Panc1 (cell line): ENCODE measurements around the gene MYO18B. TPM values are rescaled to one million over a fixed set of nuclear protein-coding genes. Genes with fewer than 3 reads are reported as not detected.

Experiments
- ATAC-seq: fragments of 200-7000 bp; cut with Tn5 transposase; 2 replicates; pipeline ENCODE4 v1.9.1; 2020; ENCODE audit warnings: mild to moderate bottlenecking, moderate library complexity
- BruUV-seq: library from RNA; stranded (reverse); fragments of 400-500 nt; replicated peaks from 2 replicates; lab custom pipeline; 2021; lab: Mats Ljungman, UMichigan
- CTCF ChIA-PET: fragments of 300-600 bp; sonication (Branson Sonifier 250); formaldehyde crosslinking; loops from one replicate; lab custom pipeline; 2022; ENCODE audit warnings: antibody characterized with exemption; lab: Charles Lee
- POLR2A ChIA-PET: fragments of 300-600 bp; sonication (Branson Sonifier 250); formaldehyde crosslinking; loops from one replicate; lab custom pipeline; 2022; ENCODE audit warnings: antibody characterized with exemption; lab: Charles Lee
- DNase-seq: peaks from one replicate; pipeline ENCODE4 v3.0.0-alpha.2; 2010; ENCODE audit warnings: low read depth, low spot score
- H3K27ac ChIP-seq: 2 replicates; pipeline ENCODE4 v1.5.1; 2011; ENCODE audit warnings: mild to moderate bottlenecking, low read length, inconsistent platforms
- H3K27me3 ChIP-seq: fragments of 200-500 bp; sonication (Bioruptor generic); 2 replicates; pipeline ENCODE4 v1.6.0; 2014; ENCODE audit warnings: low read length, inconsistent platforms; ENCODE audit not compliant: control insufficient read depth, insufficient read depth
- H3K36me3 ChIP-seq: fragments of 200-500 bp; sonication (Bioruptor generic); 2 replicates; pipeline ENCODE4 v1.5.1; 2014; ENCODE audit warnings: inconsistent platforms, mild to moderate bottlenecking, low read length, moderate library complexity; ENCODE audit not compliant: control insufficient read depth, insufficient read depth
- H3K4me1 ChIP-seq: 2 replicates; pipeline ENCODE4 v1.5.1; 2011; ENCODE audit warnings: inconsistent platforms, mild to moderate bottlenecking, low read length, moderate library complexity; ENCODE audit not compliant: control insufficient read depth, insufficient read depth
- H3K4me3 ChIP-seq, 2 experiments: 2 replicates each; pipeline ENCODE4 v1.5.1; 2011 to 2012; ENCODE audit warnings: low read depth in 2 of 2, low read length in 2 of 2, mild to moderate bottlenecking in 2 of 2, inconsistent platforms in 1 of 2, moderate library complexity in 1 of 2
- H3K9me3 ChIP-seq: fragments of 200-500 bp; sonication (Bioruptor generic); 2 replicates; pipeline ENCODE4 v1.5.1; 2014; ENCODE audit warnings: low read depth, mild to moderate bottlenecking, inconsistent platforms, low read length, moderate library complexity; ENCODE audit not compliant: control insufficient read depth, insufficient read depth
- CTCF ChIP-seq: fragments of 450-650 bp; IDR thresholded peaks from 2 replicates; pipeline ENCODE4 v1.5.1; 2017; ENCODE audit warnings: mild to moderate bottlenecking
- POLR2AphosphoS5 ChIP-seq: IDR thresholded peaks from 2 replicates; pipeline ENCODE4 v1.6.1; 2012; ENCODE audit warnings: mild to moderate bottlenecking, low read depth, low read length, moderate library complexity
- REST ChIP-seq, 2 experiments: IDR thresholded peaks; 2 replicates each; pipeline ENCODE4 v1.6.1; 2011 to 2012; ENCODE audit warnings: low read depth in 2 of 2, control low read depth in 1 of 2, low read length in 1 of 2, mild to moderate bottlenecking in 1 of 2, moderate library complexity in 1 of 2; ENCODE audit not compliant: insufficient read depth in 1 of 2
- SIN3A ChIP-seq: IDR thresholded peaks from 2 replicates; pipeline ENCODE4 v1.6.1; 2012; ENCODE audit warnings: low read depth, mild to moderate bottlenecking, low read length, moderate library complexity, borderline replicate concordance; ENCODE audit not compliant: insufficient read depth
- TCF7L2 ChIP-seq: IDR thresholded peaks from 2 replicates; pipeline ENCODE4 v1.6.1; 2011; ENCODE audit warnings: mild to moderate bottlenecking, low read depth, low read length, inconsistent platforms
- in situ Hi-C: cut with HindIII; loops from 2 replicates; pipeline ENCODE4 v1.10.0; 2016; ENCODE audit warnings: low sequenced_read_pairs, low pct_unique_long_range_greater_than_20kb
- intact Hi-C: fragments of 100-400 bp; cut with micrococcal nuclease; formaldehyde crosslinking; loops from one replicate; pipeline ENCODE4 v1.10.0; 2022; ENCODE audit not compliant: unreplicated experiment
- total RNA-seq: library from RNA; stranded (reverse); gene quantifications from one replicate; pipeline ENCODE4 v1.2.1, GENCODE V29; 2021; ENCODE audit not compliant: unreplicated experiment

The MYO18B gene
- total RNA-seq, 1 experiment from 2014 or later: not detected

- BruUV-seq: no TSS peak
- ATAC-seq: no peak
- intact Hi-C loops (no loop called here), in situ Hi-C loops (no loop called here)
- no peaks in the 10 kb centered on the region for H3K9me3 ChIP-seq
- H3K4me3 ChIP-seq: no peak overlapping the region
- POLR2A ChIA-PET: no interaction called here
- no peak overlapping the region for H3K27ac ChIP-seq
- no peaks in the 10 kb centered on the region for H3K36me3 ChIP-seq
- CTCF ChIA-PET: no interaction called here
- H3K4me1 ChIP-seq: no peaks in the 10 kb centered on the region
- no peak for DNase-seq
- no peaks in the 10 kb centered on the region for H3K27me3 ChIP-seq
- TF ChIP-seq TCF7L2 (no peak), POLR2AphosphoS5 (no peak), SIN3A (no peak), REST (IDR thresholded peaks at IDR 0.05; ENCODE audit: insufficient read depth in 1 of 2, low read depth in 2 of 2, low read length in 1 of 2) (no peak)
Measured at GRCh38 chr22:25829237-25829636, 87.2 kb downstream of the MYO18B start.

- H3K36me3 ChIP-seq: no peaks in the 10 kb centered on the region
- no peak for TF ChIP-seq REST (IDR thresholded peaks at IDR 0.05; ENCODE audit: insufficient read depth in 1 of 2, low read depth in 2 of 2, low read length in 1 of 2)
- no peak for TF ChIP-seq TCF7L2
- no peak for TF ChIP-seq SIN3A
- TF ChIP-seq POLR2AphosphoS5: no peak
- TF ChIP-seq CTCF: no peak
- CTCF ChIA-PET: no interaction called here
- H3K4me3 ChIP-seq: no peak overlapping the region
- intact Hi-C loops (no loop called here), in situ Hi-C loops (no loop called here)
- ATAC-seq: no peak
- DNase-seq: no peak
- no peaks in the 10 kb centered on the region for H3K9me3 ChIP-seq
- H3K27ac ChIP-seq: no peak overlapping the region
- no peaks in the 10 kb centered on the region for H3K27me3 ChIP-seq
- no TSS peak for BruUV-seq
- POLR2A ChIA-PET: no interaction called here
- H3K4me1 ChIP-seq: no peaks in the 10 kb centered on the region
Measured at GRCh38 chr22:25829808-25830777, 88.1 kb downstream of the MYO18B start.
